Left kidney (tissue), 2 donors: ENCODE results near the gene TYMS. TPM values are rescaled to one million over a fixed set of nuclear protein-coding genes. Genes with fewer than 3 reads are reported as not detected.
"Not testable (repeated sequence)": the region's sequence is repeated elsewhere in the genome, so short reads cannot be mapped to it uniquely, and the experiment has no call there.

ENCODE experiments used
- DNase-seq: peaks from one replicate; pipeline ENCODE4 v3.0.0-alpha.2; 2013
- polyA plus RNA-seq: library from polyadenylated mRNA; unstranded; fragments of 120-200 nt; gene quantifications from one replicate; pipeline ENCODE4 v1.2.1, GENCODE V29; 2013; ENCODE audit not compliant: insufficient read length

TYMS gene
- polyA plus RNA-seq, 1 donor, result 180 TPM

GRCh38 chr18:677145-677544 lies 19.7 kb downstream of the TYMS start:
- DNase-seq, result no peak

- no peak for DNase-seq
Measured at GRCh38 chr18:677951-678381, 20.5 kb downstream of the TYMS start.

- DNase-seq, result no peak
Measured at GRCh38 chr18:678482-679182, 21.2 kb downstream of the TYMS start.

GRCh38 chr18:679516-679915 lies 22.1 kb downstream of the TYMS start:
- no peak for DNase-seq

GRCh38 chr18:680392-680791 lies 22.9 kb downstream of the TYMS start:
- no peak for DNase-seq

GRCh38 chr18:681985-682384 lies 24.5 kb downstream of the TYMS start:
- DNase-seq, result no peak

GRCh38 chr18:682416-682815 lies 25.0 kb downstream of the TYMS start:
- DNase-seq, result not testable (repeated sequence)

- no peak for DNase-seq
Measured at GRCh38 chr18:682833-683232, 25.4 kb downstream of the TYMS start.

- no peak for DNase-seq
Measured at GRCh38 chr18:683531-683930, 26.1 kb downstream of the TYMS start.

- no peak for DNase-seq
Measured at GRCh38 chr18:685438-685837, 28.0 kb downstream of the TYMS start.

GRCh38 chr18:686339-687111 lies 29.1 kb downstream of the TYMS start:
- DNase-seq, result no peak

- no peak for DNase-seq
Measured at GRCh38 chr18:688323-688722, 30.9 kb downstream of the TYMS start.

- DNase-seq, result no peak
Measured at GRCh38 chr18:692824-693223, 35.4 kb downstream of the TYMS start.

GRCh38 chr18:693466-694187 lies 36.2 kb downstream of the TYMS start:
- no peak for DNase-seq

- no peak for DNase-seq
Measured at GRCh38 chr18:697012-697411, 39.6 kb downstream of the TYMS start.

GRCh38 chr18:697800-698199 lies 40.3 kb downstream of the TYMS start:
- DNase-seq, result peak; percentile 50

- DNase-seq, result no peak
Measured at GRCh38 chr18:703213-703967, 45.9 kb downstream of the TYMS start.

GRCh38 chr18:706405-706804 lies 49.0 kb downstream of the TYMS start:
- no peak for DNase-seq

GRCh38 chr18:708096-708495 lies 50.6 kb downstream of the TYMS start:
- no peak for DNase-seq

- DNase-seq, result no peak
Measured at GRCh38 chr18:709771-710170, 52.3 kb downstream of the TYMS start.

- DNase-seq, result no peak
Measured at GRCh38 chr18:710418-711300, 53.2 kb downstream of the TYMS start.
